ENCODE measurements around the gene ARHGAP26.

Gene ARHGAP26

DNA sequence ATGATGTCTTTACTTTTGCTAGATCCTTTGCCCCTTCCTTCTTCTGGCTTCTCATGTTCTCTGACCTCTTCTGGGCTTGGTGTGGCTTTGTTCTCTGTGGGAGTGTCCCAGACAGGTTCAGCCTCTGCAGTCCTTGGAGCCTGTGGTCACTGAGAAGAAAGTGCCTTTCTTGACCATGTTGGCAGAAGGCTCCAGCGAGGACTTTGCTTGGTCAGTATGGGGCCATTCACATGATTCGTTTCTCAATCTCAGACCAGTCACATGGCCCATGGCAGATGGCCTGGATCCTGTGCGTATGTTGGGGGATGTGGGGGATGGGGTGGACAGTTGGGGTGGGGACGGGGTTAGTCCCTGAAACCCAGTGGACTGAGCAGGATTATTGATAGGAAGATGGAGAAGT is 274.1 kb downstream of the ARHGAP26 start:
- no peak for DNase-seq (ENCODE audit: low spot score)

DNA sequence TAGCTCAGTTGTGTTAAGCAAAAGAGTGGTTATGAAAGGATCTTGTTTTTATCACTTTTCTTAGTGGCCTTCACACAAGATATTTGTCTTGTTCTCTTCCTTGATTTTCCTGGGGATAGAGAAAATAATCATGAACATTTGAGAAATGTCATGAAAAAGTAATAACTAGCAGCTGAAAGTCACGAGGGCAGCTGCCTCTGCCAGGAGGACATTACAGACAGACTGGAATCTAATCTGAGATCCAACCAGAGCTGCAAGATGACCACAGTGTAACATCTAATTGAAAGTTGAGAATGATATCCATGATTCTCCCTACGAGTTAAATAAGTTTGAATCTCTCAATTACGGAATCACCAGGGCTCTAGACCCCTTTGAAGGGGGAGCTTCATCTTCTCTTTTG is 274.9 kb downstream of the ARHGAP26 start:
- no peak for DNase-seq (ENCODE audit: low spot score)

DNA sequence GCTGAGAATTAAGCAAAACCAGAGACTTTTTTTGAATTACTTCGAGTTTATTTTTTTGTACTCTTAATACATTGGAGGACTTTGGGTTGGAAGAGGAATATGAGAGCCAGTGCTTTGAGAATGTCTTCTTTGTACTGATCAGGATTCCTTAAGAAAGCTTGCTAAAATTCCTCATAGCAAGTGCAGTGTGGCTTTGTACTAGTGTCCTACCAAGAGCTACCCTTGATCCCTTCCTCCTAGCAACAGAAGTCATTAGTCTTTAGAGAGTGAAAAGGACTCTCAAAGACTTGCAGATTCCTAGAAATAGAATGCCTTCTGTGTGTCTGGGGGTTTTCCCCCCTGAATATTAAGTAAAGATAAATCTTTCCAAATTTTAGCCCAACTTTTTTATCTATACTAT is 276.1 kb downstream of the ARHGAP26 start:
- no peak for DNase-seq (ENCODE audit: low spot score)

DNA sequence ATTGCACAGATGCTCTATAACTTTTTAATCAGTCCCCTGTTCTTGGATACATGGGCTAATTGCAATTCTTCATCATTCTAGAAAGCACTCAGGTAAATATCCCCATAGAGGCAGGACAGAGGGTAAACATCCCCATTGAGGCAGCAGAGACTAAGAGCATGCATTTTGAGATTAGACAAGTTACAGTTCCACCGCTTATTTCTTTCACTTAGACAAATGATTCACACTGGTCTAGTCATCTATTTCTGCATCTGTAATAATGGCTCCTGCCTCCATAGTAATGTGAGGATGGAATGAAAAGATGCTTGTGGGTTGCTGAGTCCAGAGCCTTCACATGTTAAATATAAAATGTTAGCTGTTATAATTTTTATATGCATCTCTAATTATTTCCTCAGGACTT is 276.9 kb downstream of the ARHGAP26 start:
- no peak for DNase-seq (ENCODE audit: low spot score)

DNA sequence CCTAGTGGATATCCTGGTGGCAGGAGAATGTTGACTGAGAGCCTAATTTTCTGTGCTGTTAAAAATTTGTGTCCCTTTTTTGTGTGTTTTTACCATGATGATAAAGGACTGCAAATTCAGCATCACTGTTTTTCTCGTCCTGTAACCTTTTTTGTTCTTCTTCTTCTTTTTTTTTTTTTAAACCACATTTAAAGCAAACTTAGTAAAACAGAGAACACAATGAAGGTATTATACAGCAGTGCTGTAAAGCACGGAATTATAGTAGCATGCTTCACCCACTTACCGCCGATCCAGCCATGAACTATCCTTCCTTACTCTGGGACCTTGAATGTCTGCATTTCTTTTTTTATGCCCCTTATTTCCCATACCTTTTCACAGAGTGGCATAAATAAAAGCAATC is 280.0 kb downstream of the ARHGAP26 start:
- DNase-seq (ENCODE audit: low spot score) = no peak

DNA sequence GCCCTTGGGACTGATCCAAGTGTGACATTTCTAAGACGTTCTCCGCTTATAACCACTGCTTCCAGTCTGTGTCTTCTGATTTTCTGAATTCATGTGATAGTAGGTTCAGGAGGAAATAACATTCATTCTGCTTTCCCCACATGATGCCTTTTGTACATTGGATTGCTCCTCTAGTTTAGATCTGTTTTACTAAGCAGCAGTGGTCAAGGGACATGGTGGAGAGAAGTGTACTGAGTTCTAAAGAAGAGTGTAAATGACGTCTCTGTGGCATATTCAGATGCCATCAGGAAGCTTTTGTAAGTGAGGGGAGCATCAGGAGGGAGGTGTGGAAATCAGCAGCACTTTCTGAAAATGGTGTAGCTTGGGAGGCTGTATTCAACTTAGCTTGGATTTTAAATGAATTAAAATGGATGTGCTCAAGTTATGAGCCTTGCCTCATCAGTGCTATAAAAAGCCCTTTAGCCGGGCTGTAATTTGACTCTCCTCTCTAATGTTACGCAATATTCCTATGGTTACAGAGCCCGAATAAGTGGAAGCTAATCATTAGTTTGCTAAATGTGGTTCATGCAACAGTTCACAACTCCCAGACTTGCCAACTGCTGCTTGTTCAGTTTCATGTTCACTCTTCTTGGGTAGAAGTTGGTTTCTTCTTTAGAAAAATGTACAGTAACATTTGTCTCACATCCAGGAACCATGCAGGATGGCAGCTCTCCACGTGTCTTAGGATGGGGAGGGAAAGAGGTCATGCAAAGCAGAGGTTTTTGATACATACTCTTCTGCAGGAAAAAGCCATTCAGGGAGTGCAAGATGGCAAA is 281.3 kb downstream of the ARHGAP26 start:
- DNase-seq (ENCODE audit: low spot score) = peak; percentile 82

DNA sequence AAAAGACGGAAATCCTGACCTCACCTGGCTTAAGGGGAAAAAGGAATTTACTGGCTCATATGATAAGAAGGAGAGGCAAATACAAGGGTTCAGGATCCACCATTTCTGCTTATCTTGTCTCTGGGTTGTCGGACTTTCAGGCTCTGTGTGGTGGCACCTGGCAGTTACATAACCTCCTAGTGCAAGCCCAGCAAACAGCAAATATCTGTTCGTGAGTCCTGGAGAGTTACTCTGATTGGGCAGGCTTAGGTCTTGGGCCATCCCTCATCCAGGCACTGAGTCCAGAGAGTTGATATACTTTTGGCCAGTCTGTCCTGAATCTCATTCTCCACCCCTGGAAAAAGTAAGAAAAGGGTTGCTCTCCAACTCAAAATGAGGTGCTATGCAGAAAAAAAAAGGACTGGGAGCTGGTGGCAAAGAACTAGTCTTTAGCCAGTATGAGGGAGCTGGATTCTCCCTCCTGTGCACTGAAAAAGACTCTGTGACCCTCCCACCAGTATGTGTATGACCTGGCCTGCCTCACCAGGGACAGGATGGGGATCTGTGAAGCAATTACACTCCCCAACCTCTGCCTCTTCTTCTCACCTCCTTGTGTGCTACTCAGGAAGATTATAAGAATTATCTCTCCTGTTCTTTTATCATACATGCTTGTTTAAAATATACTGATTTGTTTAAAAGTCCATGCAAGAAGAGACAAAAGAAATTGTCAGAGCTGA is 282.9 kb downstream of the ARHGAP26 start:
- no peak for DNase-seq (ENCODE audit: low spot score)

DNA sequence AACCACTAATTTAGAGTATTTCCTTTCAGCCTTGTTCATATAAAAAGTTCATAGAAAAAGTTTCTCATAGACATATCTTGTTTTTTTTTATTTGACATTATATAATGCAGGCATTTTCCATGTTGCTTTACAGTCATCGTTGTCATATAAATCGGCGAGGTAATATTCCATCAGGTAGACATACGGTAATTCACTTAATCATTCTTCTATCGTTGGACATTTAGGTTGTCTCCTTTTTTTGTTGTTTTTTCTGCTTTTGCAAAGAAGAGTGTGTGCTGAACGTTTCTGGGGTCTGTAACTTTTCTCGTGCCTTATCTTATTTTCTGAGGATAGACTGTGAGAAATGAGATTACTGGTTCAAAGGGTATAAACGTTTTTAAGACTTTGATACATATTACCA is 283.6 kb downstream of the ARHGAP26 start:
- DNase-seq (ENCODE audit: low spot score) = no peak

DNA sequence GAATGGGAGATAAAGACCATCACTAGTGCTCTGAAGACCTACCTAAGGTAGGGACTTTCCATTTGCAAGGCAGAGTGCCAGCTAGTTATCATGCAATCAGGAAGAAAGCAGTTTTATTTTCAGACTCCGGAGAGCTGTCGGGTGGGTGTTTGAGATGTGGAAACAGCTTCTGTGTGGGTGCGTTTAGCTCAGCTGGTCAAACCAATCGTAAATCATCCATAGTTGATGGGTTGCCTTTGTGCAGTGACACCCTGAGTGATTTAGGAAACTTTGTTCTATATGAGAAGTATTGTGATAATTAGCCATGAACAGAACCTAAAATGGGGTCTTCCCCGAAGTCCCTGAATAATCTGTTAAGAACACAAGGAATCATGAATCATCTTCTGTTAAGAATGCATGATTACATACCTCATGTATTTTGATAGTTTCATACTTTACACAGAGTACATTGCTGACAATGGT is 284.3 kb downstream of the ARHGAP26 start:
- no peak for DNase-seq (ENCODE audit: low spot score)

DNA sequence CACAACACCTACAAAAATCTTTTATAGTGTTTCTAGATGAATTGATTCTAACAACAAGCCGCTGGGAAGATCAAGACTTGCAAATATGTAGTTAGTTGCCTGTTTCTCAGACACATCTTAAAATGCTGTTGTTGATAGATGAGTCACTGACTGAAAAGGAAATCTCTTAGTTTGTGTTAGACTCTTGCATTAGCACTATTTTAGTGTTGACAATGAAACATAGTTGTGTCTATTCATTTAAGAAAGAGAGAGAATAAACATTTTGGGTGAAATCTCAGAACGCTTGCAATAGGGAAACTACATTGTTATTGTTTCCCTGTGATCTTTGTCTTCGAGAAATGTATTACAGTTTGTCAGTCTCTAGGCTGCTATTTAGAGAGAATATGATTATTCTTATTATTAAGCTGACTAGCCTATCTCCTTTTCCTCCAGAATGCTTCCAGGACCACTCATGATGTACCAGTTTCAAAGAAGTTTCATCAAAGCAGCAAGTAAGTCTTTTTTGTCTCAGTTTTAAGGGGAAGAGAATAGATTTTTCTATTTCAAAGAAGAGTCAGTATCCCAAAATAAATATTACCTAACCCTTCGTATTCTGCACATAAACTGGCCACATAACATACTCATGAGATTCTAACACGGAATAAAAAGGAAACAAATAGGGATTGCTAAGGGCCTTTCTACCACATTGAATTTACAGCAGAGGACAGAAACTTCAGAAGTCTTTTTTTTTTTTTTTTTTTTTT is 285.6 kb downstream of the ARHGAP26 start:
- no peak for DNase-seq (ENCODE audit: low spot score)

DNA sequence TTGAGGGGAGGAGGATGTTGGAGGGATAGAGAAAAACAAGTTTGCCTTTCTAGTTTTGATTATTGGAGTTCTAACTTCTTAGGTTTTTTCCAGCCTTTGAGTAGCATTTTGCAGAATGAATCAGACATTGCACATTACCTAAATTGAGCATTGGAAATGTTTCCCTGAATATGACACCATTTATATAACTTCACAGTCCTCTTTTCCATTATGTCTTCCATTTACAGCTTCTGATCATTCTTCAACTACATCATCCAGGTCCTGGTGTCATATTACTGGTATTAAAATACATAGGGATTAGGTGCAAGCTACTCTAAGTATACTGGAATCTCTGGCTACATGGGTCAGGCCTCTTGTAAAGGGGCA is 286.1 kb downstream of the ARHGAP26 start:
- no peak for DNase-seq (ENCODE audit: low spot score)

DNA sequence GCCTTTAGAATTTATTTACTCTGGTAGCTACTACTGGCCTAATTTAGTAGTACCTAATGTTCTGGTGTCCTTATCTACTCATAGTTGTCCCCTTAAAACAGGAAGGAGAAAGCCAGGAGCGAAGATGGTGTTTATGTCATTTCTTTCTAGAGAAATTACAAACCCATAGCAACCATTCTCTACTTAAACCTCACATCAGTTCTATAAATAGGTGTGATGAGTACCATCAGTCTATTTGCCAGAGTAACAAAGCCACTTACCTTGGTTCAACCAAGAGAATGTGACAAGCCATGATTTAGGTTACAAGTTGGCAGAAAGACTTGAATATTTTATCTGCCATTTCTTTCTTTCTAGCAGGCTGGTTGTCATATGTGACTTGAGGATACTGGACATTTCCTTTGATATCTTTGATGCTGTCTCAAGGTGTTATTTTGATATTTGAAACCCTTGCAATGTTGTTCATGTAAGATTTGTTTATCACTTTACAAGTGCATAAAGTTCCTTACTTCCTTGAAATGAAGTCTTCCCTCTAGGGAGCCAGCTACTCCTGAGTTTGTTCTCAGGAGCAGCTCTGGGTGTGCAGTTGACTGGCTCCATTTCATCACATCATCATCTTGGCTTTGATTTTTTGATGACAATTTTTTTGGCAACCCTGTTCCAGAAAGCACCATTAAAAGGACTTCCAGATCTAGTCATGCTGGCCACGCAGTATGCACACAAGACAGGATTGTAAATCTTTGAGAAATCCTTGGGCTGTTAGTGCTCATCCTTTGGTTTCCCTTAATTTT is 286.8 kb downstream of the ARHGAP26 start:
- no peak for DNase-seq (ENCODE audit: low spot score)

DNA sequence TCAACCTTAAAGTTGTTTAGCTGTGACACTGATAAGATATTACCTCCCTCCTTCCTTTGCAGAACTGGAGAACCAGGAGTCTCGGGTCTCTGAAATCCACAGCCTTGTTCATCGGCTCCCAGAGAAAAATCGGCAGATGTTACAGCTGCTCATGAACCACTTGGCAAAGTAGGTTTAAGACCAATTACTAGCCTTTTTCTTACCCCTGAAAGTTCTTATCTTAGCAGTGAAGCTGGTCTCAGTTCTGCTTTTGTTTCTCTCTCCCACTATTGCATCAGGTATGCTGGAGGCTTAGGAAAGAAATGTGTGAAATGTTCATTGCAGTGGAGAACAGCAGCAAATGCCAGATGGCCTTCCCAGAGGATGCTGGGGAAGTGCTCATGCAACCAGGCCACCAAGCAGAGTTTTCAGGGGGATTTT is 287.4 kb downstream of the ARHGAP26 start:
- DNase-seq (ENCODE audit: low spot score) = peak; percentile 49

DNA sequence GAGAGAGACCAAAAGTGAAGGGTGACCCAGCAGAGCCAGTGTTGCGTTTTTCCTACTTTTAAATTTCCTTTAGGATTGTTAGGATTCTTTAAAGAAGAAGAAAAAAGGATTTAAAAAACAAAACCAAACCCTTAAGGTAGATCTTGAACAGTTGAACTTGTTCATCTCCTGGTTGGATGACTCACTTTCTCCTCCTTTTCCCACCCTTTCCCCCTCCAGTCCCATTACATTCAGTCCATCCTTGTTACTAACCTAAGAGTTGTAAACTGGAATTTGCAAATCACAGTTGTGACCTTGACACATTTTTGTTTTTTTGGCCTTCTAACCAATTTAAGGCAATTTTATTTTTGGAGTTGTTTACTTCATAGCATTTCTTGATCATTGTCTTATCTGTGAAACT is 289.2 kb downstream of the ARHGAP26 start:
- DNase-seq (ENCODE audit: low spot score) = no peak

DNA sequence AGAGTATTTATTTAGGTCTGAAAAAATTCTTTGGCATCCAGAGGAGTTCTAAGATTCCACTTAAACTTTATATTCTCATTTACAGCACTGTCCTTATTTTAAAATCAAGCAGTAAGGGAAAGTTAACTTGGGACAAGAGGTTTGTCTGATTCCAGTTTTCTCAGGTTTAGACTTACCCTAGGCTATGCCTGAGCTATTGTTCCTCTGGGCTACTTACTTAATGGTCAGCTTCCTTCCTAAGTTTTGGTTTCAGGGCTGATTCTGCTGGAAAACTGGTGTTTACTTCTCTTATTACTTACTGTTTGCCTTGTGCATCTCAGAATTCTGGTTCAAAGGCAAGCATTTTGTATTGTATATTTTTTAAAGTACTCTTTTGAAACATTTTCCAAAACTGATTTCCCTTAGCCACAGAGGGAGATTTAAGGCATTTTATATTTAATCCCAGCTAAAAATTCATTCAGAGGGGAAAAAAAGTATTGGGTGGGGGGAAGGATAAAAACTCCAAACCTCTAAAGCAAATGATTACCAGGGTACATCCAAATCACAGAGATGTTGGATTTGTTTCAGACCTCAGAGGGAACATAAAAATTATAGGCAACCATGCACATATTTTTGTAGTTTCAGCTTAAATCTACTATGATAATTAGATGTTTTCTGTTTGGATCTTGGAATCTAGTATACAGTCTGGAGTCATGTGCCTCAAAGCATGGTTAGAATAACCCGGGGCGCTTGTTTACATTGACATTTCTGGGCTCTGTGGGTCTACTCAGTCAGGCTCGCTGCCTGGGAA is 290.0 kb downstream of the ARHGAP26 start:
- no peak for DNase-seq (ENCODE audit: low spot score)

DNA sequence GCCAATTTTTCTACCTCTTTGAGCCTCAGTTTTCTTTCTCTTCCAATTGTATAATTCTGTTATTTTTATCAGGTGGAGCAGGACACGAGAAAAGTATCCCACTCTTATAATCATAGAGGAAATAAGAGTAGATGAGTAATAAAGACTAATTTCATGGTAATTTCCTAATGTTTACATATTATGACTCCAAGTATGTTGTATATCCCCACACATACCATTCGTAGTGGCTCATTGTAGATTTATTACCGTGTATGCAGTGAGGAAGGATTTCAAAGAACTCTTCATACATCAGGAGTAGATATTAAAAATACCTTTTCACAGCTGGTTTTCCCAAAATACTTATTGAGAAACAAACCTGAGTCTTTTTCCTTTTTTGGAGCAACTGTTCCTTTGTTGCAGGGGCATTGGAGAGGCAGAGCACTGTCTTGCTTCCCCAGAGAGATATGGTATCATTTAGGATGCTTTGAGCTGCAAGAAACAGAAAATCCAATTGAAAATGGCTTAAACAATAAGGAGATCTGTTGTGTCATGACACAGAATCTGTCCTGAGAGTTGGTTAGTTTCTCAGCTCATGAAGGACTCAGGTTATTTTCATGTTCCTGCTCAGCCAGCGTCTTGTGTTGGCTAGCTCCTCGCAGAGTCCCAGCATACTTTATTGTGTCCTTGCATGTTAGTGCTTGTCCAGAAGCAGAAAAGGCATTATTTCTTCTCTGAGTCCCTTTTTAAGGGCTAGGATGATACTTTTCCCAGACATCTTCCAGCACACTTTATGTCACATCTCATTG is 291.2 kb downstream of the ARHGAP26 start:
- no peak for DNase-seq (ENCODE audit: low spot score)

DNA sequence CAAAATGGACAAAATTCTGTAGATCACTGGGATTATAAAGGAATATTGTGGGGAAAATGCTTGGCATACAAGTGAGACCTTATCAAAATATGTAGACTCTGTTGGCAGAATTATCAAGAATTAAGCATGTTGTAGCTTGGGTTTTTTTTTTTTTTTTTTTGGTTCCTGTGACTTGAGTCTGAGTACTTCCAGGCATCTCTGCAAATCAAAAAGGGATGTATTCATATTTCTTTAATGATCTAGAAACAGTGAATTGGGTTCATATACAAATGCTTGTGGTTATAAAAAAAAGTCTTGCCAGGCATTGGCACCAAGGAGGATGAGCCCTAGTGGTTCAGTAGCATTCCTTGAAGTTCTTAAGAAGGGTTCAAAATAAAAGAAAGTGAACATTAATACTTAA is 292.2 kb downstream of the ARHGAP26 start:
- no peak for DNase-seq (ENCODE audit: low spot score)

DNA sequence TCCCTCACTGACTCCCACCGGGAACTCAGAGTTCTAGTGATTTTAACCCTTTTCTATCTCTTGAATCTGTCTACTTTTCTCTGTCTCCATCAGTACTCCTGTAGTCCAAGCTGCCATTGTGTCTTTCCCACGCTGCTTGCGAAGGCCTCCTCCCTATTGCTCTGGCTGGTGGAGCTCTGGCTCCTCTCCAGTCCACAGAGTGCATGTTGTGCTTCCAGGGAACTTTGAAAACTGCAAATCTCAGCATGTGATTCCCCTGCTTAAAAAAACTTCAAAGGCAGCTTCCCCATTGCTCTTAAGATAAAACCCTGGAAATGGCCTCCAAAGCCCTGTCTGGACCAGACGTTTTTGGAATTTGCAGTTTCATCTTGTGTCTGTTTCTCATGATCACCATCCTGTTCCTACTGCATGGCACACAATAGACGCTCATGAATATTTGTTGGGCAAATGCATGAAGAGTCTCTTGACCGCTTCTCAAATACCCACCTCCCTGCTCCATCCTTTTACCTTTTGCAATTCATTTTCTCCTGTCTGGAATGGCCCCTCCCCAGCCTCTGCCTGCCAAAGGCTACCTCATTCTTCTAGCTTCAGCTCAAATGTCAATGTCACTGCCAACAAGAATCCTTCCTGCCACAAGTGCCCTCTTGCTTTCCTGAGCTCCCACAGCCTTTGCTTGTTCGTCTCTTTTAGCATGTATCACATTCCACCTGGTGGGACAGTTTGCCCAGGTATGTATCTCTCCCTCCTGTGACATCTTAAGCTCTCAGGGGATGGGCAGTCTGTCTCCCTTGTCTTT is 293.2 kb downstream of the ARHGAP26 start:
- no peak for DNase-seq (ENCODE audit: low spot score)

DNA sequence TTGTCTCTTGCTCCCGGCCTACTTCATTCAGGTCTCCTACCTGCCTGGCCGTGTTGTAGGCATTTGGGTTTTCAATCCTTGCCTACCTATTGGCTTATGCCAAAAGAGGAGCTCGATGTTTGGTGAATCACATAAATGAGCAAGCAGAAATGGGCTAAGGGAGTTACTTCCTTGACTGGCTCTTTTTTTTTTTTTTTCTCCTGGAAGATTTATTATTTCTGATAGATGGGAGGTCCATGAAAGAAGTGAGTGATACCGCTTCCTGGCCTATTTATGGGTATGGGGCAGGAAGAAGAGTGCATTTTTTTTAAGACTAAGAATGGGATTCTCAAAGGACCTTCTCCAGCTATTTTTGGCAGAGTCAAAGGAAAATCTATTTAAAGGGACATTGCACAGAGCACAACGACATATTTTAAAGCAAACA is 294.1 kb downstream of the ARHGAP26 start:
- no peak for DNase-seq (ENCODE audit: low spot score)

DNA sequence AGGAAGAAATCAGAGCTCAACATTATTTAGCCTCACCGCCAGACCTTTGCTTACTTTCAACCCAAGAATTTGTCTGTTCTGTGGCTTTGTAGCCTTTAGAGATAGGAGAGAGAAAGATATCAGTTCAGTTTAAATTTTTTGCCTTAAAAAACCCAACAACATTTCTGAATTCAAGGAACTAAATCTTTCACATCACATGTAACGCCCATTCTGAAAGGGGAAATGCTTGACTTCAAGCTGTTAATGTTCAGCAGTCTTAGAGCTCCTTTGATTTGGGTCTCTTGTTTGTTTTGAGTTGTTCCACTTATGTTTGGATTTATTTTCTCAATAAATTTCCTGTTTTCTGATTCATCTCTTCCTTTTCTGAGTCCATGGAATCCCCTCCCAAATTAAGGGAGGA is 294.5 kb downstream of the ARHGAP26 start:
- no peak for DNase-seq (ENCODE audit: low spot score)
